Fibroblast of mammary gland (primary cell): Measurements from ENCODE around the gene UBXN11.

Experiments
- DNase-seq: peaks from one replicate; pipeline ENCODE4 v3.0.0-alpha.2; 2010; ENCODE audit warnings: low read depth
- H3K4me3 ChIP-seq: 2 replicates; pipeline ENCODE4 v1.5.1; 2011; ENCODE audit warnings: low read depth, mild to moderate bottlenecking, low read length, moderate library complexity; ENCODE audit not compliant: control insufficient read depth
- CTCF ChIP-seq: conservative IDR thresholded peaks from 2 replicates; pipeline ENCODE4 v1.5.1; 2011; ENCODE audit warnings: low read depth, low read length, inconsistent platforms; ENCODE audit not compliant: control insufficient read depth, insufficient read depth

UBXN11 gene

GRCh38 chr1:26289158-26290059, 17.0 kb downstream of the UBXN11 start:
- DNase-seq = no peak
- no peak overlapping the region for H3K4me3 ChIP-seq
- no peak for TF ChIP-seq CTCF

DNA sequence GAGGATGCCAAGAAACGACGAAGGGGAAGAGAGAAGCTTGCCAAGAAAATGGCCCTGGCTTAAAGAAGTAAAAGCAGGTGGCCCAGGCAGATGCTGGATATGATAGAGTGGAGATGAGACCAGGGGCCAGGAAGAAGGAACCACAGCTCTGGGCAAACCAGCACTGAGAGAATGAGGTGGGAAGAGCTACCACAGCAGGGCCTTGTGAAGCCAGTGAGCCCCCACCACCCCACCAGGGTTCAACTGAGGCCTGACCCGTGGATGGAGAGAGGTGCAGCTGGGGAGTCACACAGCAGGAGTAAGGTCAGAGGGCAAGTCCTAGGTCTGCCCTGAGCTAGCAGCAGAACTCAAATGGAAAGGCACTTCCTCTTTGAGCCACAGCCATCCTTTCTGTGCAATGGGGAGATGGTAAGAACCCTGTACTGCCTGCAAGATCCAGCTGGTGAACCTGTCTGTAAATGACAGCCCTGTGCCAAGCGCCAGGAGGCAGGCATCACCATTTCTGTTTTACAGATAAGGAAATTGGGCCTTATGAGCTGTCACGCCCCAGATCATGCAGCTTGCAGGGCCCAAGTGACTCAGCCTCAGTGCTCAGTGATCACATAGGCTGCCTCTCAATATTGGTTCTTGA, 18.0 kb downstream of the UBXN11 start:
- no peak for DNase-seq
- no peak for TF ChIP-seq CTCF
- no peak overlapping the region for H3K4me3 ChIP-seq

- no peak for TF ChIP-seq CTCF
- no peak overlapping the region for H3K4me3 ChIP-seq
Observed at GRCh38 chr1:26287811-26288210, 18.6 kb downstream of the UBXN11 start.

GRCh38 chr1:26287033-26287711, 19.3 kb downstream of the UBXN11 start:
- no peak for TF ChIP-seq CTCF
- peak; percentile 30 for DNase-seq
- H3K4me3 ChIP-seq = no peak overlapping the region

More at GRCh38 chr1:26287811-26288210, 18.6 kb downstream of the UBXN11 start:
- DNase-seq = no peak

DNA sequence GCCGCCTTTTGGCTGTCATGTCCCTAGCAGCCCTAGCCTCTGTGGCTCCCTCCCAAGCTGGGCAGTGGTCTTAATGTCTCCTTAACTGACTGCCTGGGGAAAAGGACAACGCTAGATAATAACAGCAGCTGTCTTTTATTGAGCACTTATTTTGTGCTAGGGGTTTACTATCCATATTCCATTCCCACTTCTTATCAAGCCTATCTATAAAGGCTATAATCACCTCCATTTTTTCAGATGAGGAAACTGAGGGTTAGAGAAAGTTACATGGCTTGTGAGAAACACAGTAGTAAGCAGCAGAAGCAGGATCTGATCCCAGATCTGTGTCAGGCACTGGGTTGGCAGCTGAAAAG, 20.4 kb downstream of the UBXN11 start:
- H3K4me3 ChIP-seq = no peak overlapping the region
- DNase-seq = no peak
- TF ChIP-seq CTCF = no peak

- DNase-seq = no peak
- peak; percentile 36 for TF ChIP-seq CTCF
- no peak overlapping the region for H3K4me3 ChIP-seq
Observed at GRCh38 chr1:26285366-26286063, 20.9 kb downstream of the UBXN11 start.
